HEK293 (cell line): ENCODE results near the gene ZNF593OS.

Experiments used
- SP2 ChIP-seq: fragments of 450-650 bp; formaldehyde crosslinking; IDR thresholded peaks from 2 replicates; pipeline ENCODE4 v1.5.1; 2016; ENCODE audit warnings: missing biosample characterization, missing genetic modification characterization
- YY1 ChIP-seq: fragments of 450-650 bp; formaldehyde crosslinking; IDR thresholded peaks from 2 replicates; pipeline ENCODE4 v1.5.1; 2018; ENCODE audit warnings: missing biosample characterization, missing genetic modification characterization
- ZNF169 ChIP-seq: fragments of 450-650 bp; formaldehyde crosslinking; IDR thresholded peaks from 2 replicates; pipeline ENCODE4 v1.5.1; 2016; ENCODE audit warnings: missing biosample characterization, missing genetic modification characterization
- ZNF274 ChIP-seq, 2 experiments: fragments of 200-500 bp in 1 of 2; fragments of 450-650 bp in 1 of 2; sonication (Bioruptor generic) in 1 of 2; formaldehyde crosslinking in 1 of 2; IDR thresholded peaks; 2 replicates each; pipeline versions ENCODE4 v1.5.1 to v1.6.1; 2014 to 2016; ENCODE audit warnings: borderline replicate concordance in 1 of 2, inconsistent platforms in 1 of 2, low read length in 1 of 2, missing biosample characterization in 1 of 2, missing genetic modification characterization in 1 of 2
- ZNF555 ChIP-seq: fragments of 450-650 bp; formaldehyde crosslinking; conservative IDR thresholded peaks from 2 replicates; pipeline ENCODE4 v1.5.1; 2017; ENCODE audit warnings: missing biosample characterization, mild to moderate bottlenecking, missing genetic modification characterization, inconsistent platforms
- ZNF768 ChIP-seq: fragments of 450-650 bp; formaldehyde crosslinking; IDR thresholded peaks from 2 replicates; pipeline ENCODE4 v1.5.1; 2018; ENCODE audit warnings: missing biosample characterization, mild to moderate bottlenecking, missing genetic modification characterization
- ZSCAN5A ChIP-seq: fragments of 450-650 bp; formaldehyde crosslinking; IDR thresholded peaks from 2 replicates; pipeline ENCODE4 v1.5.1; 2016; ENCODE audit warnings: missing biosample characterization, missing genetic modification characterization
- TF ChIP-seq, protein P1 (sequence below): fragments of 450-650 bp; formaldehyde crosslinking; IDR thresholded peaks from 2 replicates; pipeline ENCODE4 v1.5.1; 2016; ENCODE audit warnings: missing biosample characterization, missing genetic modification characterization
- TF ChIP-seq, protein P2 (sequence below): fragments of 450-650 bp; formaldehyde crosslinking; IDR thresholded peaks from 2 replicates; pipeline ENCODE4 v1.5.1; 2017; ENCODE audit warnings: missing biosample characterization, missing genetic modification characterization

- TF ChIP-seq, protein P1, sequence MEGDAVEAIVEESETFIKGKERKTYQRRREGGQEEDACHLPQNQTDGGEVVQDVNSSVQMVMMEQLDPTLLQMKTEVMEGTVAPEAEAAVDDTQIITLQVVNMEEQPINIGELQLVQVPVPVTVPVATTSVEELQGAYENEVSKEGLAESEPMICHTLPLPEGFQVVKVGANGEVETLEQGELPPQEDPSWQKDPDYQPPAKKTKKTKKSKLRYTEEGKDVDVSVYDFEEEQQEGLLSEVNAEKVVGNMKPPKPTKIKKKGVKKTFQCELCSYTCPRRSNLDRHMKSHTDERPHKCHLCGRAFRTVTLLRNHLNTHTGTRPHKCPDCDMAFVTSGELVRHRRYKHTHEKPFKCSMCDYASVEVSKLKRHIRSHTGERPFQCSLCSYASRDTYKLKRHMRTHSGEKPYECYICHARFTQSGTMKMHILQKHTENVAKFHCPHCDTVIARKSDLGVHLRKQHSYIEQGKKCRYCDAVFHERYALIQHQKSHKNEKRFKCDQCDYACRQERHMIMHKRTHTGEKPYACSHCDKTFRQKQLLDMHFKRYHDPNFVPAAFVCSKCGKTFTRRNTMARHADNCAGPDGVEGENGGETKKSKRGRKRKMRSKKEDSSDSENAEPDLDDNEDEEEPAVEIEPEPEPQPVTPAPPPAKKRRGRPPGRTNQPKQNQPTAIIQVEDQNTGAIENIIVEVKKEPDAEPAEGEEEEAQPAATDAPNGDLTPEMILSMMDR = no peak
- no peak for TF ChIP-seq ZNF555 (tag by site-specific recombination)
- TF ChIP-seq ZSCAN5A = no peak
- no peak for TF ChIP-seq ZNF768 (tag by site-specific recombination)
- TF ChIP-seq, protein P2, sequence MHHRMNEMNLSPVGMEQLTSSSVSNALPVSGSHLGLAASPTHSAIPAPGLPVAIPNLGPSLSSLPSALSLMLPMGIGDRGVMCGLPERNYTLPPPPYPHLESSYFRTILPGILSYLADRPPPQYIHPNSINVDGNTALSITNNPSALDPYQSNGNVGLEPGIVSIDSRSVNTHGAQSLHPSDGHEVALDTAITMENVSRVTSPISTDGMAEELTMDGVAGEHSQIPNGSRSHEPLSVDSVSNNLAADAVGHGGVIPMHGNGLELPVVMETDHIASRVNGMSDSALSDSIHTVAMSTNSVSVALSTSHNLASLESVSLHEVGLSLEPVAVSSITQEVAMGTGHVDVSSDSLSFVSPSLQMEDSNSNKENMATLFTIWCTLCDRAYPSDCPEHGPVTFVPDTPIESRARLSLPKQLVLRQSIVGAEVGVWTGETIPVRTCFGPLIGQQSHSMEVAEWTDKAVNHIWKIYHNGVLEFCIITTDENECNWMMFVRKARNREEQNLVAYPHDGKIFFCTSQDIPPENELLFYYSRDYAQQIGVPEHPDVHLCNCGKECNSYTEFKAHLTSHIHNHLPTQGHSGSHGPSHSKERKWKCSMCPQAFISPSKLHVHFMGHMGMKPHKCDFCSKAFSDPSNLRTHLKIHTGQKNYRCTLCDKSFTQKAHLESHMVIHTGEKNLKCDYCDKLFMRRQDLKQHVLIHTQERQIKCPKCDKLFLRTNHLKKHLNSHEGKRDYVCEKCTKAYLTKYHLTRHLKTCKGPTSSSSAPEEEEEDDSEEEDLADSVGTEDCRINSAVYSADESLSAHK = no peak
- no peak for TF ChIP-seq SP2 (tag by site-specific recombination)
- no peak for TF ChIP-seq YY1 (tag by site-specific recombination)
- TF ChIP-seq ZNF274 (IDR thresholded peaks at IDR 0.05; ENCODE audit: low read length) = no peak
- no peak for TF ChIP-seq ZNF274 (tag by site-specific recombination; IDR thresholded peaks at IDR 0.05; ENCODE audit: borderline replicate concordance)
- no peak for TF ChIP-seq ZNF169 (tag by site-specific recombination)
These were observed 40.9 kb downstream of the ZNF593OS start for GRCh38 chr1:26130695-26131094.
